Liver (tissue), 3 donors: Measurements from ENCODE around the gene SEC24C.

Experiments used
- ATF3 ChIP-seq: IDR thresholded peaks from 2 replicates; pipeline ENCODE4 v1.6.1; 2016; ENCODE audit warnings: antibody characterized with exemption
- CTCF ChIP-seq: fragments of 150-350 bp; IDR thresholded peaks from 2 replicates; pipeline ENCODE4 v1.5.1; 2017; ENCODE audit warnings: improper control_type of control experiment, low read depth, low read length; ENCODE audit not compliant: missing input control
- EGR1 ChIP-seq, 2 donors: IDR thresholded peaks; 2 replicates each; pipeline ENCODE4 v1.6.1; 2016 to 2018; ENCODE audit warnings: antibody characterized with exemption in 2 of 2, low read depth in 2 of 2
- FOXA1 ChIP-seq: IDR thresholded peaks from 2 replicates; pipeline ENCODE4 v1.6.1; 2016; ENCODE audit warnings: antibody characterized with exemption
- GABPA ChIP-seq, 2 donors: IDR thresholded peaks in 1 of 2; conservative IDR thresholded peaks in 1 of 2; 2 replicates each; pipeline ENCODE4 v1.6.1; 2016; ENCODE audit warnings: antibody characterized with exemption in 2 of 2, mild to moderate bottlenecking in 1 of 2, moderate library complexity in 1 of 2
- JUND ChIP-seq, 2 donors: IDR thresholded peaks; 2 replicates each; pipeline ENCODE4 v1.6.1; 2016; ENCODE audit warnings: antibody characterized with exemption in 2 of 2
- MAX ChIP-seq: IDR thresholded peaks from 2 replicates; pipeline ENCODE4 v1.6.1; 2016; ENCODE audit warnings: antibody characterized with exemption
- NR2F2 ChIP-seq: IDR thresholded peaks from 2 replicates; pipeline ENCODE4 v1.6.1; 2016; ENCODE audit warnings: antibody characterized with exemption
- RAD21 ChIP-seq, 2 donors: IDR thresholded peaks; 2 replicates each; pipeline ENCODE4 v1.6.1; 2016; ENCODE audit warnings: antibody characterized with exemption in 2 of 2, mild to moderate bottlenecking in 2 of 2
- RXRA ChIP-seq, 2 donors: IDR thresholded peaks; 2 replicates each; pipeline ENCODE4 v1.6.1; 2017 to 2018; ENCODE audit warnings: antibody characterized with exemption in 2 of 2, mild to moderate bottlenecking in 1 of 2
- TAF1 ChIP-seq: conservative IDR thresholded peaks from 2 replicates; pipeline ENCODE4 v1.6.1; 2016; ENCODE audit warnings: antibody characterized with exemption, mild to moderate bottlenecking
- YY1 ChIP-seq: IDR thresholded peaks from 2 replicates; pipeline ENCODE4 v1.6.1; 2016; ENCODE audit warnings: antibody characterized with exemption, mild to moderate bottlenecking
- TF ChIP-seq, protein P1 (sequence below): IDR thresholded peaks from 2 replicates; pipeline ENCODE4 v1.6.1; 2016; ENCODE audit warnings: antibody characterized with exemption
- donor health status: healthy.
- donor health status: healthy.

DNA sequence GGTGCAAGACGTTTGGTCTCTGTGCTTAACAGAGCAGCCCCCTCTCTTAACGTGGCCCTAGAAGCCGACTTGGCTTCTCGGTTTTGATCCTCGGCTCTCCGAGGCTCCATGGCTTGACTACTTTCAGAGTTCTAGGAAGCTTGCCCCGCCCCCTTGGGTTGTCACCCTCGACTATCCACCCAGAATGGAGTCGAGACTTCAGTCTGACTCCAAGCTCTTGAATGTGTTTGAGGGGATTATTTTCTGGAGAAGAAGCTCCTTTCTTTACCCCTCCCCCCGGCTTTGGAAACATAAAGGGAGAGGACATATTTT, 448 bp downstream of the SEC24C start:
- no peak for TF ChIP-seq CTCF
- no peak for TF ChIP-seq MAX
- TF ChIP-seq RAD21 (IDR thresholded peaks at IDR 0.05): no peak
- no peak for TF ChIP-seq EGR1 (IDR thresholded peaks at IDR 0.05; ENCODE audit: low read depth in 2 of 2)
- TF ChIP-seq GABPA (IDR thresholded peaks at IDR 0.05 in 1 of 2, conservative IDR thresholded peaks at IDR 0.05 in 1 of 2): no peak
- no peak for TF ChIP-seq TAF1
- TF ChIP-seq RXRA (IDR thresholded peaks at IDR 0.05): no peak
- TF ChIP-seq, protein P1, sequence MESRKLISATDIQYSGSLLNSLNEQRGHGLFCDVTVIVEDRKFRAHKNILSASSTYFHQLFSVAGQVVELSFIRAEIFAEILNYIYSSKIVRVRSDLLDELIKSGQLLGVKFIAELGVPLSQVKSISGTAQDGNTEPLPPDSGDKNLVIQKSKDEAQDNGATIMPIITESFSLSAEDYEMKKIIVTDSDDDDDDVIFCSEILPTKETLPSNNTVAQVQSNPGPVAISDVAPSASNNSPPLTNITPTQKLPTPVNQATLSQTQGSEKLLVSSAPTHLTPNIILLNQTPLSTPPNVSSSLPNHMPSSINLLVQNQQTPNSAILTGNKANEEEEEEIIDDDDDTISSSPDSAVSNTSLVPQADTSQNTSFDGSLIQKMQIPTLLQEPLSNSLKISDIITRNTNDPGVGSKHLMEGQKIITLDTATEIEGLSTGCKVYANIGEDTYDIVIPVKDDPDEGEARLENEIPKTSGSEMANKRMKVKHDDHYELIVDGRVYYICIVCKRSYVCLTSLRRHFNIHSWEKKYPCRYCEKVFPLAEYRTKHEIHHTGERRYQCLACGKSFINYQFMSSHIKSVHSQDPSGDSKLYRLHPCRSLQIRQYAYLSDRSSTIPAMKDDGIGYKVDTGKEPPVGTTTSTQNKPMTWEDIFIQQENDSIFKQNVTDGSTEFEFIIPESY: no peak
- no peak for TF ChIP-seq YY1
- TF ChIP-seq NR2F2: no peak
- no peak for TF ChIP-seq ATF3
- TF ChIP-seq JUND (IDR thresholded peaks at IDR 0.05): no peak
- TF ChIP-seq FOXA1: no peak
